GM12873 (cell line): ENCODE measurements around the gene CLPSL1.
A peak's percentile ranks its signal among the peaks of the same experiment; 100 is the strongest.

Experiments used
- CTCF ChIP-seq: IDR thresholded peaks from 2 replicates; pipeline ENCODE4 v1.5.1; 2012; ENCODE audit warnings: low read depth, mild to moderate bottlenecking, moderate library complexity, low read length, control low read depth; ENCODE audit not compliant: insufficient read depth; ENCODE audit errors: missing control alignments

The CLPSL1 gene

GRCh38 chr6:35737413-35738211 lies 43.2 kb upstream of the CLPSL1 start:
- peak; percentile 79 for TF ChIP-seq CTCF

GRCh38 chr6:35739645-35740524 lies 40.9 kb upstream of the CLPSL1 start:
- no peak for TF ChIP-seq CTCF

- TF ChIP-seq CTCF: no peak
Observed at GRCh38 chr6:35742842-35743241, 38.0 kb upstream of the CLPSL1 start.

GRCh38 chr6:35745509-35745908 lies 35.3 kb upstream of the CLPSL1 start:
- TF ChIP-seq CTCF: no peak

- TF ChIP-seq CTCF: no peak
Observed at GRCh38 chr6:35746516-35746915, 34.3 kb upstream of the CLPSL1 start.

GRCh38 chr6:35747877-35748276 lies 32.9 kb upstream of the CLPSL1 start:
- TF ChIP-seq CTCF: no peak

GRCh38 chr6:35750557-35750956 lies 30.3 kb upstream of the CLPSL1 start:
- no peak for TF ChIP-seq CTCF
